GM12878 (cell line): ENCODE measurements around the gene TCF12. TPM values are rescaled to one million over a fixed set of nuclear protein-coding genes. Genes with fewer than 3 reads are reported as not detected.

Experiments
- ATAC-seq: fragments of 200-7000 bp; cut with Tn5 transposase; 3 replicates; pipeline ENCODE4 v1.9.1; 2020; ENCODE audit warnings: mild to moderate bottlenecking, moderate library complexity
- BruUV-seq: library from RNA; stranded (reverse); fragments of 400-500 nt; replicated peaks from 2 replicates; lab custom pipeline; 2021; lab: Mats Ljungman, UMichigan
- CTCF ChIA-PET: fragments of 300-600 bp; sonication (Branson Sonifier 250); formaldehyde crosslinking; extraction: SDS; loops from one replicate; lab custom pipeline; 2021; ENCODE audit warnings: inconsistent platforms; lab: Yijun Ruan, JAX
- POLR2A ChIA-PET: fragments of 350-600 bp; formaldehyde crosslinking; extraction: SDS; loops from one replicate; lab custom pipeline; 2021; ENCODE audit warnings: inconsistent platforms; lab: Charles Lee
- RAD21 ChIA-PET: fragments of 300-600 bp; sonication (Branson Sonifier 250); formaldehyde crosslinking; loops from one replicate; lab custom pipeline; 2023; ENCODE audit warnings: antibody characterized with exemption; ENCODE audit not compliant: unreplicated experiment; lab: Charles Lee
- SMC1A ChIA-PET: fragments of 300-600 bp; sonication (Branson Sonifier 250); formaldehyde crosslinking; loops from one replicate; lab custom pipeline; 2023; ENCODE audit not compliant: unreplicated experiment, uncharacterized antibody; lab: Charles Lee
- DNase-seq: peaks from one replicate; pipeline ENCODE4 v3.0.0-alpha.2; 2011; ENCODE audit warnings: low read depth, low spot score
- FAIRE-seq: peaks from 3 replicates; lab custom pipeline; 2011; peaks lifted over from hg19 to GRCh38; lab: Jason Lieb, UNC
- H2AFZ ChIP-seq: 2 replicates; pipeline ENCODE4 v1.6.0; 2011; ENCODE audit warnings: low read depth, low read length, control low read depth; ENCODE audit not compliant: control insufficient read depth
- H3K27ac ChIP-seq: 2 replicates; pipeline ENCODE4 v1.5.1; 2011; ENCODE audit warnings: control low read depth; ENCODE audit not compliant: control insufficient read depth, insufficient read depth
- H3K27me3 ChIP-seq, 2 experiments: replicated peaks in 1 of 2; 2 replicates each; pipeline versions ENCODE4 v1.6.0 to v1.6.1; 2011; ENCODE audit warnings: low read length in 1 of 2; ENCODE audit not compliant: control insufficient read depth in 2 of 2, insufficient read depth in 2 of 2
- H3K36me3 ChIP-seq, 2 experiments: 2 replicates each; pipeline ENCODE4 v1.5.1; 2011; ENCODE audit warnings: low read length in 1 of 2; ENCODE audit not compliant: control insufficient read depth in 2 of 2, insufficient read depth in 2 of 2
- H3K4me1 ChIP-seq: 2 replicates; pipeline ENCODE4 v1.6.1; 2011; ENCODE audit warnings: mild to moderate bottlenecking, low read length, moderate library complexity, mixed read lengths; ENCODE audit not compliant: control insufficient read depth, insufficient read depth
- H3K4me2 ChIP-seq: 2 replicates; pipeline ENCODE4 v1.6.0; 2011; ENCODE audit warnings: control low read depth; ENCODE audit not compliant: control insufficient read depth, insufficient read depth
- H3K4me3 ChIP-seq: fragments of 200-600 bp; sonication (generic); 2 replicates; pipeline ENCODE4 v1.5.1; 2016
- H3K79me2 ChIP-seq: 2 replicates; pipeline ENCODE4 v1.6.0; 2011; ENCODE audit warnings: low read length; ENCODE audit not compliant: control insufficient read depth, insufficient read depth
- H3K9ac ChIP-seq: 2 replicates; pipeline ENCODE4 v1.8.0; 2011; ENCODE audit warnings: low read length, control low read depth, mixed read lengths; ENCODE audit not compliant: control insufficient read depth, insufficient read depth
- H3K9me3 ChIP-seq: replicated peaks from 3 replicates; pipeline ENCODE4 v1.5.1; 2011; ENCODE audit warnings: mild to moderate bottlenecking, low read length; ENCODE audit not compliant: control insufficient read depth, insufficient read depth
- H4K20me1 ChIP-seq: 2 replicates; pipeline ENCODE4 v1.6.0; 2011; ENCODE audit not compliant: control insufficient read depth, insufficient read depth
- ATF3 ChIP-seq: IDR thresholded peaks from 2 replicates; pipeline ENCODE4 v1.6.1; 2011; ENCODE audit warnings: low read depth, mild to moderate bottlenecking, low read length, moderate library complexity, borderline replicate concordance; ENCODE audit errors: extremely low read depth
- CTCF ChIP-seq, 3 experiments: IDR thresholded peaks in 2 of 3; conservative IDR thresholded peaks in 1 of 3; 2 replicates each; pipeline ENCODE4 v1.5.1; 2011; ENCODE audit warnings: low read depth in 3 of 3, low read length in 3 of 3, mild to moderate bottlenecking in 3 of 3, control low read depth in 2 of 3, moderate library complexity in 2 of 3, inconsistent platforms in 1 of 3, mixed read lengths in 1 of 3; ENCODE audit not compliant: control insufficient read depth in 2 of 3, insufficient read depth in 1 of 3; ENCODE audit errors: extremely low read depth in 1 of 3
- IKZF2 ChIP-seq, 2 experiments: fragments of 450-650 bp; IDR thresholded peaks; 2 replicates each; pipeline ENCODE4 v1.6.1; 2017; ENCODE audit warnings: mild to moderate bottlenecking in 2 of 2, moderate library complexity in 2 of 2
- JUND ChIP-seq: IDR thresholded peaks from 2 replicates; pipeline ENCODE4 v1.6.1; 2012; ENCODE audit warnings: low read depth, mild to moderate bottlenecking, low read length, improper control_type of control experiment, moderate library complexity
- MEF2A ChIP-seq: IDR thresholded peaks from 2 replicates; pipeline ENCODE4 v1.6.1; 2011; ENCODE audit warnings: low read depth, mild to moderate bottlenecking, low read length, moderate library complexity; ENCODE audit not compliant: insufficient read depth
- NFYA ChIP-seq: IDR thresholded peaks from 2 replicates; pipeline ENCODE4 v1.6.1; 2011; ENCODE audit warnings: low read depth, mild to moderate bottlenecking, low read length, improper control_type of control experiment, borderline replicate concordance
- POLR2AphosphoS2 ChIP-seq: IDR thresholded peaks from 2 replicates; pipeline ENCODE4 v1.6.1; 2011; ENCODE audit warnings: low read depth, mild to moderate bottlenecking, low read length, improper control_type of control experiment, moderate library complexity
- SPI1 ChIP-seq: IDR thresholded peaks from 2 replicates; pipeline ENCODE4 v1.6.1; 2011; ENCODE audit warnings: low read depth, mild to moderate bottlenecking, low read length, moderate library complexity, borderline replicate concordance; ENCODE audit not compliant: insufficient read depth
- SREBF1 ChIP-seq: IDR thresholded peaks from 2 replicates; pipeline ENCODE4 v1.6.1; 2012; ENCODE audit warnings: mild to moderate bottlenecking, low read length
- TCF3 ChIP-seq: IDR thresholded peaks from 2 replicates; pipeline ENCODE4 v1.6.1; 2012; ENCODE audit warnings: low read depth, mild to moderate bottlenecking, low read length, borderline replicate concordance; ENCODE audit not compliant: insufficient read depth
- WRNIP1 ChIP-seq: IDR thresholded peaks from 2 replicates; pipeline ENCODE4 v1.6.1; 2011; ENCODE audit warnings: low read depth, low read length, improper control_type of control experiment, borderline replicate concordance
- ZNF207 ChIP-seq: fragments of 450-650 bp; IDR thresholded peaks from 2 replicates; pipeline ENCODE4 v1.6.1; 2014; ENCODE audit warnings: antibody characterized with exemption, mild to moderate bottlenecking, borderline replicate concordance
- ZNF217 ChIP-seq: fragments of 450-650 bp; IDR thresholded peaks from 2 replicates; pipeline ENCODE4 v1.6.1; 2017; ENCODE audit warnings: antibody characterized with exemption, mild to moderate bottlenecking
- ZNF622 ChIP-seq: fragments of 450-650 bp; IDR thresholded peaks from 2 replicates; pipeline ENCODE4 v1.6.1; 2017; ENCODE audit warnings: mild to moderate bottlenecking, inconsistent platforms
- WGBS: methylation state at CpG from one replicate; pipeline ENCODE4 v1.1.6; 2016; ENCODE audit warnings: low lambda C conversion rate; ENCODE audit not compliant: insufficient replicate concordance, insufficient coverage; ENCODE audit errors: missing lambda C conversion rate; 5-methylcytosine and 5-hydroxymethylcytosine counted together
- in situ Hi-C: fragments of 300-500 bp; cut with MboI; formaldehyde crosslinking; loops from 9 replicates; pipeline ENCODE4 v1.14.3; 2018; ENCODE audit warnings: mixed read lengths
- intact Hi-C: fragments of 100-400 bp; cut with micrococcal nuclease; formaldehyde crosslinking; loops from one replicate; pipeline ENCODE4 v1.14.2; 2022; ENCODE audit not compliant: unreplicated experiment
- polyA plus RNA-seq, 11 experiments: library from polyadenylated mRNA; depleted of rRNA in 4 of 11; unstranded in 6 of 11; stranded (reverse) in 5 of 11; fragments of >200 nt; fragmentation: Nextera tagmentation in 4 of 11; fragmentation: Illumina TruSeq in 1 of 11; extraction: Ambion mirVana in 4 of 11; extraction: Trizol in 1 of 11; gene quantifications; 1 replicate in 1 of 11; 2 replicates in 10 of 11; pipeline versions ENCODE4 v1.2.1 to v1.2.3, GENCODE V29; 2011 to 2016; ENCODE audit warnings: inconsistent platforms in 2 of 11, missing spikeins in 2 of 11, low read depth in 1 of 11
- total RNA-seq, 4 experiments: library from RNA; depleted of rRNA in 3 of 4; stranded (reverse); fragments of >200 nt in 3 of 4; fragmentation: Illumina TruSeq in 1 of 4; extraction: Trizol in 1 of 4; gene quantifications; 2 replicates each; pipeline versions ENCODE4 v1.2.1 to v1.2.3, GENCODE V29; 2013 to 2021
- TF ChIP-seq, protein P1 (sequence below): fragments of 450-650 bp; formaldehyde crosslinking; IDR thresholded peaks from 2 replicates; pipeline ENCODE4 v1.4.0; 2020; ENCODE audit warnings: mild to moderate bottlenecking, moderate library complexity
- TF ChIP-seq, protein P2 (sequence below): fragments of 150-350 bp; IDR thresholded peaks from 2 replicates; pipeline ENCODE4 v1.6.1; 2014; ENCODE audit warnings: mild to moderate bottlenecking, low read depth, low read length

Gene TCF12
- total and polyA plus RNA-seq, 10 of the 15 experiments (the other 5 are each of a cell fraction or from before 2014, with no cell fraction given), result 8.2 to 70.9 (median 49.5) TPM

DNA sequence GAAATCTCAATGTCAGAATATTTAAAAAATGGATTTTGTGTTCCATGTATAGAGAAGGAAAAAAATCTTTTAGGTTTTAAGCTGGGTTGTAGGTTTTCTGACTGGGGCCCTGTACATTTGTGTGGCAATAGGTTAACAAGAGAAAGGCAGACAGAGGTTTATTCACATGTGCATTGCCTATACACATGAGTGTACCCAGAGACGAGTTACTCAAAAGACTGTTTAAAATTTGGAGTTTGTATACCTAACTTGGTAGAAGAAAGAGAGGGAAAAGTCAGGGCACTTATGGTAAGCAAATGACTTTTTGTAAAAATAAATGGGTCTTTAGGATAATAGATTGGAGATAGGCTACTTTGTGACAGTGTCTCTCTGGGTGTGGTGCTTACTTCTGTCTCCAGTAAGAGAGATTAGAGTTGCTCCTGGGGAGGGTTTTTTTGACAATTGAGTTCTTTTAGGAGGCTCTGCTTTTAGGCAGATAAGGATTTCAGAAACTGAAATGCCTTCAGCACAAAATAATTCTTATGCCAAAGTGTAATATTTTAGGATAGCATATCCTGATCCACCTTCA is 225.2 kb downstream of the TCF12 start:
- ChIA-PET SMC1A (interaction anchor here (1.0 kb wide), 2 partner anchors 12 to 164 kb away, joined by 3 to 4 read pairs; no protein-coding TSS in a partner anchor), POLR2A (no interaction called here), CTCF (interaction anchor here (0.6 to 1.3 kb wide), 4 partner anchors 10 to 322 kb away, joined by 3 read pairs; no protein-coding TSS in a partner anchor), RAD21 (interaction anchor here (1.2 to 1.4 kb wide), 2 partner anchors 163 to 322 kb away, joined by 4 read pairs; no protein-coding TSS in a partner anchor)
- no peaks in the 10 kb centered on the region for H3K36me3 ChIP-seq
- DNase-seq (no peak), ATAC-seq (no peak), FAIRE-seq (no peak)
- in situ Hi-C loops, result no loop called here
- no peak overlapping the region for H3K4me2 ChIP-seq
- no peak overlapping the region for H3K9ac ChIP-seq
- 79% methylated on average over 1 of the region's 1 CpG for WGBS
- H2AFZ ChIP-seq, result no peak overlapping the region
- no peaks in the 10 kb centered on the region for H3K27me3 ChIP-seq
- H3K79me2 ChIP-seq, result no peaks in the 10 kb centered on the region; the same call in none of the 2 replicates
- no TSS peak for BruUV-seq
- no peak overlapping the region for H3K27ac ChIP-seq
- no peaks in the 10 kb centered on the region for H4K20me1 ChIP-seq
- no peaks in the 10 kb centered on the region for H3K9me3 ChIP-seq
- intact Hi-C loops, result loop anchor here (10.0 kb wide), 2 partner anchors 381 to 649 kb away; no protein-coding TSS in a partner anchor
- H3K4me3 ChIP-seq, result no peak overlapping the region
- peaks cover 15% of the 10 kb centered on the region for H3K4me1 ChIP-seq
- TF ChIP-seq ZNF622 (no peak), TCF3 (no peak), ATF3 (no peak), POLR2AphosphoS2 (no peak), NFYA (no peak), WRNIP1 (no peak), JUND (no peak), ZNF207 (no peak), ZNF217 (no peak), IKZF2 (IDR thresholded peaks at IDR 0.05) (no peak), CTCF (IDR thresholded peaks at IDR 0.05 in 2 of 3, conservative IDR thresholded peaks at IDR 0.05 in 1 of 3; ENCODE audit: control insufficient read depth in 2 of 3, extremely low read depth in 1 of 3, insufficient read depth in 1 of 3, low read depth in 3 of 3, low read length in 3 of 3) (no peak), MEF2A (no peak), SPI1 (no peak), SREBF1 (no peak)
- TF ChIP-seq, protein P1, sequence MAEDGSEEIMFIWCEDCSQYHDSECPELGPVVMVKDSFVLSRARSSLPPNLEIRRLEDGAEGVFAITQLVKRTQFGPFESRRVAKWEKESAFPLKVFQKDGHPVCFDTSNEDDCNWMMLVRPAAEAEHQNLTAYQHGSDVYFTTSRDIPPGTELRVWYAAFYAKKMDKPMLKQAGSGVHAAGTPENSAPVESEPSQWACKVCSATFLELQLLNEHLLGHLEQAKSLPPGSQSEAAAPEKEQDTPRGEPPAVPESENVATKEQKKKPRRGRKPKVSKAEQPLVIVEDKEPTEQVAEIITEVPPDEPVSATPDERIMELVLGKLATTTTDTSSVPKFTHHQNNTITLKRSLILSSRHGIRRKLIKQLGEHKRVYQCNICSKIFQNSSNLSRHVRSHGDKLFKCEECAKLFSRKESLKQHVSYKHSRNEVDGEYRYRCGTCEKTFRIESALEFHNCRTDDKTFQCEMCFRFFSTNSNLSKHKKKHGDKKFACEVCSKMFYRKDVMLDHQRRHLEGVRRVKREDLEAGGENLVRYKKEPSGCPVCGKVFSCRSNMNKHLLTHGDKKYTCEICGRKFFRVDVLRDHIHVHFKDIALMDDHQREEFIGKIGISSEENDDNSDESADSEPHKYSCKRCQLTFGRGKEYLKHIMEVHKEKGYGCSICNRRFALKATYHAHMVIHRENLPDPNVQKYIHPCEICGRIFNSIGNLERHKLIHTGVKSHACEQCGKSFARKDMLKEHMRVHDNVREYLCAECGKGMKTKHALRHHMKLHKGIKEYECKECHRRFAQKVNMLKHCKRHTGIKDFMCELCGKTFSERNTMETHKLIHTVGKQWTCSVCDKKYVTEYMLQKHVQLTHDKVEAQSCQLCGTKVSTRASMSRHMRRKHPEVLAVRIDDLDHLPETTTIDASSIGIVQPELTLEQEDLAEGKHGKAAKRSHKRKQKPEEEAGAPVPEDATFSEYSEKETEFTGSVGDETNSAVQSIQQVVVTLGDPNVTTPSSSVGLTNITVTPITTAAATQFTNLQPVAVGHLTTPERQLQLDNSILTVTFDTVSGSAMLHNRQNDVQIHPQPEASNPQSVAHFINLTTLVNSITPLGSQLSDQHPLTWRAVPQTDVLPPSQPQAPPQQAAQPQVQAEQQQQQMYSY (CRISPR knock-in tag), result no peak
- TF ChIP-seq, protein P2, sequence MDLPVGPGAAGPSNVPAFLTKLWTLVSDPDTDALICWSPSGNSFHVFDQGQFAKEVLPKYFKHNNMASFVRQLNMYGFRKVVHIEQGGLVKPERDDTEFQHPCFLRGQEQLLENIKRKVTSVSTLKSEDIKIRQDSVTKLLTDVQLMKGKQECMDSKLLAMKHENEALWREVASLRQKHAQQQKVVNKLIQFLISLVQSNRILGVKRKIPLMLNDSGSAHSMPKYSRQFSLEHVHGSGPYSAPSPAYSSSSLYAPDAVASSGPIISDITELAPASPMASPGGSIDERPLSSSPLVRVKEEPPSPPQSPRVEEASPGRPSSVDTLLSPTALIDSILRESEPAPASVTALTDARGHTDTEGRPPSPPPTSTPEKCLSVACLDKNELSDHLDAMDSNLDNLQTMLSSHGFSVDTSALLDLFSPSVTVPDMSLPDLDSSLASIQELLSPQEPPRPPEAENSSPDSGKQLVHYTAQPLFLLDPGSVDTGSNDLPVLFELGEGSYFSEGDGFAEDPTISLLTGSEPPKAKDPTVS, result no peak
